Measurements from ENCODE around the gene KCNH5.

DNA sequence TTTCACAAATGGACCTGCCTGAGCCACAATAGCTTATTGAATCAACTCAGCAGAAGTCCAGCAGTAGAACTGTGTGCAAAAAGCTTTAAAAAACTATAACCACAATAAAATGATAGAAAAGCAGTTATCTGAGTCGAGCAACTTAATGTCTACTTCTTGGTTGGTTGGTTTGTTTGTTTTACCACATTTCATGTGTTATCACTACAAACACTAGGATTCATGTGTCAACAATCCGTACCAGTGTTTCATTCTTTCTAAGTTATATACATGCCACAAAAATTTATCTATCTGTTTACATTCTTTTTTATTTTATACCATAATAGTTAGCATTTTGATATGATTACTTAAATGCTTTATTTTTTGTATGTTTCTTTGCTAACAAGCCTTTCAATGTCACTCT lies 339.0 kb downstream of the KCNH5 start:
- TF ChIP-seq, protein P1, sequence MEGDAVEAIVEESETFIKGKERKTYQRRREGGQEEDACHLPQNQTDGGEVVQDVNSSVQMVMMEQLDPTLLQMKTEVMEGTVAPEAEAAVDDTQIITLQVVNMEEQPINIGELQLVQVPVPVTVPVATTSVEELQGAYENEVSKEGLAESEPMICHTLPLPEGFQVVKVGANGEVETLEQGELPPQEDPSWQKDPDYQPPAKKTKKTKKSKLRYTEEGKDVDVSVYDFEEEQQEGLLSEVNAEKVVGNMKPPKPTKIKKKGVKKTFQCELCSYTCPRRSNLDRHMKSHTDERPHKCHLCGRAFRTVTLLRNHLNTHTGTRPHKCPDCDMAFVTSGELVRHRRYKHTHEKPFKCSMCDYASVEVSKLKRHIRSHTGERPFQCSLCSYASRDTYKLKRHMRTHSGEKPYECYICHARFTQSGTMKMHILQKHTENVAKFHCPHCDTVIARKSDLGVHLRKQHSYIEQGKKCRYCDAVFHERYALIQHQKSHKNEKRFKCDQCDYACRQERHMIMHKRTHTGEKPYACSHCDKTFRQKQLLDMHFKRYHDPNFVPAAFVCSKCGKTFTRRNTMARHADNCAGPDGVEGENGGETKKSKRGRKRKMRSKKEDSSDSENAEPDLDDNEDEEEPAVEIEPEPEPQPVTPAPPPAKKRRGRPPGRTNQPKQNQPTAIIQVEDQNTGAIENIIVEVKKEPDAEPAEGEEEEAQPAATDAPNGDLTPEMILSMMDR (IDR thresholded peaks at IDR 0.05; ENCODE audit: low read length) = no peak
- no peak for TF ChIP-seq EZH2 (IDR thresholded peaks at IDR 0.05; ENCODE audit: borderline replicate concordance, low read length)
